RWPE2 (cell line): Measurements from ENCODE around the gene PIM3.
"Not testable (repeated sequence)": the region's sequence is repeated elsewhere in the genome, so short reads cannot be mapped to it uniquely, and the experiment has no call there.

ENCODE experiments used
- ATAC-seq: fragments of 200-7000 bp; cut with Tn5 transposase; 3 replicates; pipeline ENCODE4 v1.9.1; 2021; ENCODE audit warnings: low read depth
- DNase-seq: peaks from one replicate; pipeline ENCODE4 v3.0.0-alpha.2; 2020; ENCODE audit warnings: low spot score
- H3K27ac ChIP-seq: fragments of 450-650 bp; 2 replicates; pipeline ENCODE4 v1.5.1; 2017; ENCODE audit warnings: mild to moderate bottlenecking; ENCODE audit not compliant: poor library complexity, severe bottlenecking
- H3K27me3 ChIP-seq: fragments of 250-450 bp; sonication (Bioruptor Pico); 2 replicates; pipeline ENCODE4 v1.5.1; 2021; ENCODE audit warnings: mild to moderate bottlenecking, moderate library complexity; ENCODE audit not compliant: insufficient read depth, poor library complexity, severe bottlenecking
- H3K36me3 ChIP-seq: fragments of 250-450 bp; sonication (Bioruptor Pico); 2 replicates; pipeline ENCODE4 v1.5.1; 2020; ENCODE audit warnings: low read depth, mild to moderate bottlenecking, moderate library complexity
- H3K4me1 ChIP-seq: fragments of 250-450 bp; sonication (Bioruptor Pico); 2 replicates; pipeline ENCODE4 v1.5.1; 2021; ENCODE audit warnings: mild to moderate bottlenecking, moderate library complexity; ENCODE audit not compliant: insufficient read depth, poor library complexity, severe bottlenecking
- H3K4me3 ChIP-seq: fragments of 250-450 bp; sonication (Bioruptor Pico); 2 replicates; pipeline ENCODE4 v1.5.1; 2021; ENCODE audit warnings: mild to moderate bottlenecking, moderate library complexity; ENCODE audit not compliant: severe bottlenecking
- H3K9me3 ChIP-seq: fragments of 250-450 bp; sonication (Bioruptor Pico); 2 replicates; pipeline ENCODE4 v1.5.1; 2021; ENCODE audit warnings: mild to moderate bottlenecking, moderate library complexity; ENCODE audit not compliant: severe bottlenecking
- TF ChIP-seq, protein P1 (sequence below): fragments of 450-650 bp; IDR thresholded peaks from one replicate; pipeline ENCODE4 v1.5.1; 2017; ENCODE audit warnings: mild to moderate bottlenecking, moderate library complexity; ENCODE audit not compliant: poor library complexity, severe bottlenecking

Gene PIM3

DNA sequence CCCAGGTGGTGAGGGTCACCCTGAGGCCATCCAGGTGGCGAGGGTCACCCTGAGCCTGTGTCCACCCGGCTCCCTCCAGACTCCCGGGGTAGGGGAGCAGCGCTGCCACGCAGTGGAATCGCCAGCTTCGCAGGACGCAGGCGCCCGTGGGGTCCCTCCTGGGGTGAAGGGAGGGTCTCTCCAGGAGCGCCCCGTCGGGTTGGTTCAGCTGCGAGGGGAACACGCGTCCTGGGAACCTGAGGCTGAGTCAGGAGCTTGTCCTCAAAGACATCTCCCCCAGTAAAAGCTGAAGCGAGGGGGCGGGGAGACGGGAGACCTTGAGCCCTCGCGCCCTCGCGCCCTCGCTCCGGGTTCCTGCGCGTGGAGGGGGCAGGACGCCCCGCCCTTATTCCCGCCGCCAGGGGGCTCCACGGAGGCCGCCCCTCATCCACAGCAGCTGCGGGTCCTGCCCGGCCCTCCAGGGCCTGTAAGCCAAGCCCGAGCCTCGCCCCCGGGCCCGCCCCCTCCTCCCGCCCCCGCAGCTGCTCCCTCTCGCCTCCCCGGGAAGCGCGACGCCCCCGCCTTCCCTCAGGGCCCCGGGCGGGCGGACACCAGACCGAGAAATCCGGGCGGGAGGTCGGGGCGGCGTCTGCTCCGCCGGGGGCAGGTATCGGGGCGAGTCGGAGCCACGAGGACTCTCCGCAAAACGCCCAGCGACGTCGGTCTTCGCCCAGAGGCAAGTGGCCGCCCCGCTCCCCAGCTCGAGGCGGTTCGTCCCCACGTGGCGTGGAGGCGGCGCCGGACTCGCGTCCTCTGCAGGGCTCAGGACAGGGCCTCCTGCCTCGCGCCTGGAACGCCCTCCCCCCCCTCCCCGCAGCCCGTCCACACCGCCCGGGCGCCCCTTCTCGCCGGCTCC, 22.8 kb downstream of the PIM3 start:
- Histone ChIP-seq H3K4me1 (no peaks in the 10 kb centered on the region), H3K27ac (no peak overlapping the region), H3K9me3 (peaks cover 2% of the 10 kb centered on the region), H3K27me3 (peaks cover 26% of the 10 kb centered on the region), H3K36me3 (no peaks in the 10 kb centered on the region), H3K4me3 (no peak overlapping the region)
- no peak; the same call in 2 of the 3 replicates for ATAC-seq
- peak; percentile 51 for DNase-seq
- TF ChIP-seq, protein P1, sequence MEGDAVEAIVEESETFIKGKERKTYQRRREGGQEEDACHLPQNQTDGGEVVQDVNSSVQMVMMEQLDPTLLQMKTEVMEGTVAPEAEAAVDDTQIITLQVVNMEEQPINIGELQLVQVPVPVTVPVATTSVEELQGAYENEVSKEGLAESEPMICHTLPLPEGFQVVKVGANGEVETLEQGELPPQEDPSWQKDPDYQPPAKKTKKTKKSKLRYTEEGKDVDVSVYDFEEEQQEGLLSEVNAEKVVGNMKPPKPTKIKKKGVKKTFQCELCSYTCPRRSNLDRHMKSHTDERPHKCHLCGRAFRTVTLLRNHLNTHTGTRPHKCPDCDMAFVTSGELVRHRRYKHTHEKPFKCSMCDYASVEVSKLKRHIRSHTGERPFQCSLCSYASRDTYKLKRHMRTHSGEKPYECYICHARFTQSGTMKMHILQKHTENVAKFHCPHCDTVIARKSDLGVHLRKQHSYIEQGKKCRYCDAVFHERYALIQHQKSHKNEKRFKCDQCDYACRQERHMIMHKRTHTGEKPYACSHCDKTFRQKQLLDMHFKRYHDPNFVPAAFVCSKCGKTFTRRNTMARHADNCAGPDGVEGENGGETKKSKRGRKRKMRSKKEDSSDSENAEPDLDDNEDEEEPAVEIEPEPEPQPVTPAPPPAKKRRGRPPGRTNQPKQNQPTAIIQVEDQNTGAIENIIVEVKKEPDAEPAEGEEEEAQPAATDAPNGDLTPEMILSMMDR = peak; percentile 15

DNA sequence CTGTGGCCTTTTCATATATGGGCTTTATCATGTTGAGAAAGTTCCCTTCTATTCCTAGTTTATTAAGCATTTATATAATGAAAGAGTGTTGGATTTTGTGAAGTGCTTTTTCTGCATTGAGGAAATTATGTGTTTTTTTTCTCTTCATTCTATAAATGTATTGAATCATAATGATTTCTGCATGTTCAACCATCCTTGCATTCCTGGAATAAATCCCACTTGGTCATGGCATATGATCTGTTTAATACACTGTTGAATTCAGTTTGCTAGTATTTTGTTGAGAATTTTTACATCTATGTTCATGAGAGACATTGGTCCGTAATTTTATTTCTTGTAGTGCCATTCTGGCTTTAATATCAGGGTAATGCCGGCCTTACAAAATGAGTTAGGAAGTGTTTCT, 25.8 kb downstream of the PIM3 start:
- ATAC-seq = no peak
- Histone ChIP-seq H3K9me3 (peaks cover 2% of the 10 kb centered on the region), H3K36me3 (no peaks in the 10 kb centered on the region), H3K27me3 (peaks cover 26% of the 10 kb centered on the region), H3K27ac (no peak overlapping the region), H3K4me3 (no peak overlapping the region), H3K4me1 (no peaks in the 10 kb centered on the region)
- TF ChIP-seq, protein P1 = no peak
- DNase-seq = no peak

DNA sequence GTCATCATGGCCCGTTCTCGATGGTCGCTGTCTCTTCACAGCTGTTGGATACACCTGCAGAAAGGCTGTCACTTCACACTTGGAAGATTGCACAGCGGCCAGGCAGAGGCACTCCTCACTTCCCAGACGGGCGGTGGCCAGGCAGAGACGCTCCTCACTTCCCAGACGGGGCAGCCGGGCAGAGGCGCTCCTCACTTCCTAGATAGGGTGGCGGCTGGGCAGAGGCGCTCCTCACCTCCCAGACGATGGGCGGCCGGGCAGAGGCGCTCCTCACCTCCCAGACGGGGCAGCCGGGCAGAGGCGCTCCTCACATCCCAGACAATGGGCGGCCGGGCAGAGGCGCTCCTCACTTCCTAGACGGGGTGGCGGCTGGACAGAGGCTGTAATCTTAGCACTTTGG, 29.3 kb downstream of the PIM3 start:
- H3K36me3 ChIP-seq, DNase-seq, ATAC-seq, H3K27ac ChIP-seq, H3K4me1 ChIP-seq, H3K27me3 ChIP-seq, H3K9me3 ChIP-seq, H3K4me3 ChIP-seq: not testable (repeated sequence)

DNA sequence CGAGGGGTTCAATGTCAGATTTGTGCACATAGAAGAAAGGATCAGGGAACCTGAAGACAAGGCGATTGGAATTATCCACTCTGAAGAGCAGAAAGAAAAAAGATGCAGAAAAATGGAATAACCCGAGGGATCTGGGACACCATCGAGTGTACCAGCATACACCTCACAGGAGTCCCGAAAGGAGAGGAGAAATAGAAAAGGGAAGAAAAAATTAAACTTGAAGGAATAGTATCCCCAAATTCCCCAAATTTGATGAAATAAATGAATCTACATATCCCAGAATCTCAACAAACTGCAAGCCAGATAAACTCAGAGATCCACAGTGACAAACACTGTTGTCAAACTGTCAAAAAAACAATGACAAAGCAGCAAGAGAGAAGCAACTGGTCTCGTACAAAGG, 30.6 kb downstream of the PIM3 start:
- ATAC-seq (no peak), DNase-seq (no peak)
- TF ChIP-seq, protein P1 = no peak
- H3K27ac ChIP-seq = no peak overlapping the region
- no peaks in the 10 kb centered on the region for H3K36me3 ChIP-seq
- no peaks in the 10 kb centered on the region for H3K4me1 ChIP-seq
- H3K9me3 ChIP-seq = peaks cover 2% of the 10 kb centered on the region
- no peaks in the 10 kb centered on the region for H3K27me3 ChIP-seq
- H3K4me3 ChIP-seq = no peak overlapping the region

DNA sequence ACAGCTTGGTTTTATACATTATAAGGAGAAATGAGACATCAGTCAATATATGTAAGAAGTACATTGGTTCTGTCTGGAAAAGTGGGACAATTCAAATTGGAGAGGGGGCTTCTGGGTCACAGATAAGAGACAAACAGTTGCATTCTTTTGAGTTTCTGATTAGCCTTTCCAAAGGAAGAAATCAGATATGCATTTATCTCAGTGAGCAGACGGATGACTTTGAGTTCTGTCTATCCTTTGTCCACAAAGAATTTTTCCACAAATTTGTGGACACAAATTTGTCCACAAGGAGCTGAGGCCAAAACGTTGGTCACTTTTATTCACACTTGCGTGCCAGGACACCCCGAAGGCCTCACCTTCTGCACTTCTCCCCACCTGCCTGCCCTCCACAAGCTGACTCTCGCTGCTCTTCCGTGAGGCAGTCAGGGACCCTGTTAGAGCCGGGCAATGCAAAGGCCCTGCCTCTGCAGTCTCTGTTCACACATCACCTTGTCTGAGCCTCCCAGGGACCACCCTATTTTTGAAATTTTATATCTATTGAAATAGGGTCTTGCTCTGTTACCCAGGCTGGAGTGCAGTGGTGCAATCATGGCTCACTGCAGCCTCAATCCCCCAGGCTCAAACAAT, 31.4 kb downstream of the PIM3 start:
- H3K4me3 ChIP-seq = no peak overlapping the region
- no peaks in the 10 kb centered on the region for H3K27me3 ChIP-seq
- H3K9me3 ChIP-seq = no peaks in the 10 kb centered on the region
- H3K36me3 ChIP-seq = no peaks in the 10 kb centered on the region
- no peak overlapping the region for H3K27ac ChIP-seq
- DNase-seq = no peak
- no peak for ATAC-seq
- no peaks in the 10 kb centered on the region for H3K4me1 ChIP-seq
- TF ChIP-seq, protein P1 = no peak
